ENCODE measurements around the gene DTNBP1.

- TF ChIP-seq POLR2A (IDR thresholded peaks at IDR 0.05) = no peak
- TF ChIP-seq CTCF (IDR thresholded peaks at IDR 0.05) = no peak
Measured at GRCh38 chr6:15657290-15657689, 5.5 kb downstream of the DTNBP1 start.
